Activated CD4-positive, alpha-beta memory T cell treated with anti-CD3 and anti-CD28 coated beads, Interleukin-2, amount 10 ng/mL, durations not matched to agents 7 days and 5 days (primary cell): ENCODE data around the gene LRBA. TPM values are rescaled to one million over a fixed set of nuclear protein-coding genes. Genes with fewer than 3 reads are reported as not detected.

Source experiments
- CTCF ChIA-PET: fragments of 350-600 bp; sonication (Branson Sonifier 250); formaldehyde crosslinking; loops from one replicate; lab custom pipeline; 2021; ENCODE audit warnings: antibody characterized with exemption, inconsistent platforms; lab: Charles Lee
- POLR2A ChIA-PET: fragments of 350-600 bp; sonication (Branson Sonifier 250); formaldehyde crosslinking; loops from one replicate; lab custom pipeline; 2021; ENCODE audit warnings: antibody characterized with exemption; lab: Charles Lee
- DNase-seq: peaks from one replicate; pipeline ENCODE4 v3.0.0-alpha.2; 2020
- H3K27ac Mint-ChIP-seq: one replicate; pipeline ENCODE4 v1.8.0; 2021; ENCODE audit warnings: mild to moderate bottlenecking, mixed read lengths
- H3K27me3 Mint-ChIP-seq: one replicate; pipeline ENCODE4 v1.8.0; 2021; ENCODE audit warnings: mixed read lengths
- H3K36me3 Mint-ChIP-seq: one replicate; pipeline ENCODE4 v1.8.0; 2021; ENCODE audit warnings: low read depth, mixed read lengths
- H3K4me1 Mint-ChIP-seq: one replicate; pipeline ENCODE4 v1.8.0; 2021; ENCODE audit warnings: mixed read lengths
- H3K4me3 Mint-ChIP-seq: one replicate; pipeline ENCODE4 v1.8.0; 2021; ENCODE audit warnings: mild to moderate bottlenecking, mixed read lengths
- H3K9me3 Mint-ChIP-seq: one replicate; pipeline ENCODE4 v1.8.0; 2021; ENCODE audit warnings: mixed read lengths
- total RNA-seq, 2 experiments: library from RNA; stranded (reverse); gene quantifications; one replicate each; pipeline ENCODE4 v1.2.3, GENCODE V29; 2021

The LRBA gene
- total RNA-seq, 2 experiments from 2014 or later, result 42.4 to 45.2 TPM

- Mint-ChIP-seq H3K9me3 (peaks cover 3% of the 10 kb centered on the region), H3K27me3 (no peaks in the 10 kb centered on the region), H3K4me1 (peaks cover 21% of the 10 kb centered on the region), H3K36me3 (peaks cover 41% of the 10 kb centered on the region), H3K4me3 (no peak overlapping the region), H3K27ac (no peak overlapping the region)
- no peak for DNase-seq
- CTCF ChIA-PET, result no interaction called here
- POLR2A ChIA-PET, result no interaction called here
Measured at GRCh38 chr4:150821641-150822040, 193.4 kb downstream of the LRBA start.

- ChIA-PET POLR2A (no interaction called here), CTCF (interaction anchor here (1.1 kb wide), 1 partner anchor 11 kb away, joined by 3 read pairs; no protein-coding TSS in a partner anchor)
- Mint-ChIP-seq H3K9me3 (peaks cover 3% of the 10 kb centered on the region), H3K4me3 (no peak overlapping the region), H3K4me1 (peaks cover 15% of the 10 kb centered on the region), H3K27me3 (no peaks in the 10 kb centered on the region), H3K27ac (no peak overlapping the region), H3K36me3 (peaks cover 38% of the 10 kb centered on the region)
- DNase-seq, result no peak
Measured at GRCh38 chr4:150820409-150820808, 194.7 kb downstream of the LRBA start.

- Mint-ChIP-seq H3K4me1 (peaks cover 19% of the 10 kb centered on the region), H3K36me3 (peaks cover 27% of the 10 kb centered on the region), H3K27ac (no peak overlapping the region), H3K9me3 (peaks cover 3% of the 10 kb centered on the region), H3K27me3 (no peaks in the 10 kb centered on the region), H3K4me3 (no peak overlapping the region)
- CTCF ChIA-PET, result interaction anchor here (1.0 kb wide), 1 partner anchor 9 kb away, joined by 5 read pairs; no protein-coding TSS in a partner anchor
- POLR2A ChIA-PET, result interaction anchor here (1.4 kb wide), 1 partner anchor 9 kb away, joined by 3 read pairs; no protein-coding TSS in a partner anchor
- DNase-seq, result no peak
Measured at GRCh38 chr4:150818661-150819060, 196.4 kb downstream of the LRBA start.

- peaks cover 26% of the 10 kb centered on the region for H3K36me3 Mint-ChIP-seq
Measured at GRCh38 chr4:150817804-150818528, 197.1 kb downstream of the LRBA start.

GRCh38 chr4:150817017-150817416 lies 198.1 kb downstream of the LRBA start:
- no peaks in the 10 kb centered on the region for H3K27me3 Mint-ChIP-seq
- CTCF ChIA-PET, result interaction anchor here (1.8 kb wide), 1 partner anchor 50 kb away, joined by 5 read pairs; no protein-coding TSS in a partner anchor
- no peak overlapping the region for H3K4me3 Mint-ChIP-seq
- POLR2A ChIA-PET, result no interaction called here
- DNase-seq, result no peak
- H3K4me1 Mint-ChIP-seq, result peaks cover 19% of the 10 kb centered on the region
- peaks cover 3% of the 10 kb centered on the region for H3K9me3 Mint-ChIP-seq
- H3K27ac Mint-ChIP-seq, result no peak overlapping the region
- peaks cover 33% of the 10 kb centered on the region for H3K36me3 Mint-ChIP-seq

More at GRCh38 chr4:150817804-150818528, 197.1 kb downstream of the LRBA start:
- POLR2A ChIA-PET, result interaction anchor here (1.4 kb wide), 1 partner anchor 10 kb away, joined by 3 read pairs; no protein-coding TSS in a partner anchor
- H3K4me1 Mint-ChIP-seq, result peaks cover 19% of the 10 kb centered on the region
- no peaks in the 10 kb centered on the region for H3K27me3 Mint-ChIP-seq
- no peak overlapping the region for H3K4me3 Mint-ChIP-seq
- H3K9me3 Mint-ChIP-seq, result peaks cover 3% of the 10 kb centered on the region
- no peak for DNase-seq
- CTCF ChIA-PET, result interaction anchor here (1.0 to 1.8 kb wide), 2 partner anchors 10 to 49 kb away, joined by 5 read pairs; no protein-coding TSS in a partner anchor
- H3K27ac Mint-ChIP-seq, result no peak overlapping the region

GRCh38 chr4:150816491-150816890 lies 198.6 kb downstream of the LRBA start:
- H3K4me1 Mint-ChIP-seq, result peaks cover 19% of the 10 kb centered on the region
- H3K27ac Mint-ChIP-seq, result no peak overlapping the region
- H3K27me3 Mint-ChIP-seq, result no peaks in the 10 kb centered on the region
- ChIA-PET POLR2A (no interaction called here), CTCF (interaction anchor here (1.8 kb wide), 1 partner anchor 51 kb away, joined by 5 read pairs; no protein-coding TSS in a partner anchor)
- no peak for DNase-seq
- peaks cover 37% of the 10 kb centered on the region for H3K36me3 Mint-ChIP-seq
- peaks cover 3% of the 10 kb centered on the region for H3K9me3 Mint-ChIP-seq
- no peak overlapping the region for H3K4me3 Mint-ChIP-seq

- no peak for DNase-seq
- Mint-ChIP-seq H3K9me3 (peaks cover 6% of the 10 kb centered on the region), H3K4me3 (no peak overlapping the region), H3K36me3 (peaks cover 48% of the 10 kb centered on the region), H3K4me1 (peaks cover 19% of the 10 kb centered on the region), H3K27ac (no peak overlapping the region), H3K27me3 (no peaks in the 10 kb centered on the region)
- ChIA-PET CTCF (interaction anchor here (0.8 to 1.2 kb wide), 3 partner anchors 15 to 146 kb away, joined by 3 to 4 read pairs (median 3); no protein-coding TSS in a partner anchor), POLR2A (no interaction called here)
Measured at GRCh38 chr4:150814873-150815272, 200.2 kb downstream of the LRBA start.

- peaks cover 30% of the 10 kb centered on the region for H3K36me3 Mint-ChIP-seq
- H3K4me1 Mint-ChIP-seq, result no peaks in the 10 kb centered on the region
- CTCF ChIA-PET, result no interaction called here
- no peak for DNase-seq
- H3K27ac Mint-ChIP-seq, result no peak overlapping the region
- POLR2A ChIA-PET, result no interaction called here
- H3K9me3 Mint-ChIP-seq, result peaks cover 3% of the 10 kb centered on the region
- no peak overlapping the region for H3K4me3 Mint-ChIP-seq
- no peaks in the 10 kb centered on the region for H3K27me3 Mint-ChIP-seq
Measured at GRCh38 chr4:150805183-150806025, 209.7 kb downstream of the LRBA start.

- Mint-ChIP-seq H3K4me3 (no peak overlapping the region), H3K27ac (no peak overlapping the region), H3K4me1 (no peaks in the 10 kb centered on the region), H3K36me3 (peaks cover 19% of the 10 kb centered on the region), H3K27me3 (no peaks in the 10 kb centered on the region), H3K9me3 (no peaks in the 10 kb centered on the region)
- POLR2A ChIA-PET, result no interaction called here
- CTCF ChIA-PET, result no interaction called here
- no peak for DNase-seq
Measured at GRCh38 chr4:150801833-150802232, 213.3 kb downstream of the LRBA start.

- no peaks in the 10 kb centered on the region for H3K4me1 Mint-ChIP-seq
- DNase-seq, result no peak
- ChIA-PET CTCF (interaction anchor here (1.4 kb wide), 1 partner anchor 16 kb away, joined by 3 read pairs; no protein-coding TSS in a partner anchor), POLR2A (no interaction called here)
- H3K27ac Mint-ChIP-seq, result no peak overlapping the region
- H3K36me3 Mint-ChIP-seq, result peaks cover 8% of the 10 kb centered on the region
- H3K4me3 Mint-ChIP-seq, result no peak overlapping the region
- no peaks in the 10 kb centered on the region for H3K27me3 Mint-ChIP-seq
- no peaks in the 10 kb centered on the region for H3K9me3 Mint-ChIP-seq
Measured at GRCh38 chr4:150799207-150799606, 215.9 kb downstream of the LRBA start.

- H3K4me3 Mint-ChIP-seq, result no peak overlapping the region
- POLR2A ChIA-PET, result no interaction called here
- no peaks in the 10 kb centered on the region for H3K9me3 Mint-ChIP-seq
- no peak overlapping the region for H3K27ac Mint-ChIP-seq
- peaks cover 4% of the 10 kb centered on the region for H3K36me3 Mint-ChIP-seq
- no peak for DNase-seq
- no peaks in the 10 kb centered on the region for H3K4me1 Mint-ChIP-seq
- CTCF ChIA-PET, result no interaction called here
- H3K27me3 Mint-ChIP-seq, result no peaks in the 10 kb centered on the region
Measured at GRCh38 chr4:150794706-150795105, 220.4 kb downstream of the LRBA start.

- Mint-ChIP-seq H3K36me3 (no peaks in the 10 kb centered on the region), H3K4me3 (no peak overlapping the region), H3K27me3 (no peaks in the 10 kb centered on the region), H3K27ac (no peak overlapping the region), H3K4me1 (no peaks in the 10 kb centered on the region), H3K9me3 (no peaks in the 10 kb centered on the region)
- DNase-seq, result no peak
- ChIA-PET POLR2A (no interaction called here), CTCF (no interaction called here)
Measured at GRCh38 chr4:150789864-150790263, 225.2 kb downstream of the LRBA start.

GRCh38 chr4:150784939-150785338 lies 230.1 kb downstream of the LRBA start:
- no peak for DNase-seq
- Mint-ChIP-seq H3K27ac (no peak overlapping the region), H3K4me1 (no peaks in the 10 kb centered on the region), H3K27me3 (no peaks in the 10 kb centered on the region), H3K36me3 (no peaks in the 10 kb centered on the region), H3K4me3 (no peak overlapping the region), H3K9me3 (no peaks in the 10 kb centered on the region)
- ChIA-PET POLR2A (no interaction called here), CTCF (no interaction called here)
